Karpas-422 (cell line): ENCODE results near the gene FAM20C. TPM values are rescaled to one million over a fixed set of nuclear protein-coding genes. Genes with fewer than 3 reads are reported as not detected.

Experiments
- DNase-seq: peaks from one replicate; pipeline ENCODE4 v3.0.0-alpha.2; 2015
- H2AFZ ChIP-seq: fragments of 200-600 bp; sonication (generic); 2 replicates; pipeline ENCODE4 v1.6.1; 2014; ENCODE audit warnings: antibody characterized with exemption, low read length, mixed read lengths
- H3K27ac ChIP-seq: fragments of 200-600 bp; sonication (generic); 2 replicates; pipeline ENCODE4 v1.5.1; 2014; ENCODE audit warnings: mild to moderate bottlenecking, low read length, moderate library complexity
- H3K27me3 ChIP-seq: fragments of 200-600 bp; sonication (generic); 2 replicates; pipeline ENCODE4 v1.6.1; 2014; ENCODE audit warnings: low read length, mixed read lengths
- H3K36me3 ChIP-seq: fragments of 200-600 bp; sonication (generic); 2 replicates; pipeline ENCODE4 v1.6.1; 2014; ENCODE audit warnings: low read length, mixed read lengths; ENCODE audit not compliant: insufficient read depth
- H3K4me1 ChIP-seq: fragments of 200-600 bp; sonication (generic); 2 replicates; pipeline ENCODE4 v1.6.1; 2014; ENCODE audit warnings: mild to moderate bottlenecking, low read length, mixed read lengths
- H3K4me2 ChIP-seq: fragments of 200-600 bp; sonication (generic); 2 replicates; pipeline ENCODE4 v1.6.1; 2014; ENCODE audit warnings: low read length, low read depth, mild to moderate bottlenecking; ENCODE audit not compliant: poor library complexity, severe bottlenecking
- H3K4me3 ChIP-seq: fragments of 200-600 bp; sonication (generic); 2 replicates; pipeline ENCODE4 v1.5.1; 2014; ENCODE audit warnings: mild to moderate bottlenecking, antibody characterized with exemption, low read length, mixed read lengths
- H3K79me2 ChIP-seq: fragments of 200-600 bp; sonication (generic); 2 replicates; pipeline ENCODE4 v1.6.1; 2014; ENCODE audit warnings: mild to moderate bottlenecking, low read length, mixed read lengths
- H3K9ac ChIP-seq: fragments of 200-600 bp; sonication (generic); 2 replicates; pipeline ENCODE4 v1.6.0; 2014; ENCODE audit warnings: low read length
- H3K9me2 ChIP-seq: fragments of 200-600 bp; sonication (generic), shearing (Covaris generic); replicated peaks from 2 replicates; pipeline ENCODE4 v1.6.0; 2014; ENCODE audit warnings: mild to moderate bottlenecking, low read length, moderate library complexity; ENCODE audit not compliant: insufficient read depth
- H3K9me3 ChIP-seq: fragments of 300-700, 200-600 bp; sonication (generic); 2 replicates; pipeline ENCODE4 v1.6.1; 2014; ENCODE audit warnings: low read length, mixed read lengths
- H4K20me1 ChIP-seq: fragments of 200-600 bp; sonication (generic); 2 replicates; pipeline ENCODE4 v1.6.1; 2014; ENCODE audit warnings: mild to moderate bottlenecking, antibody characterized with exemption, low read length, low read depth; ENCODE audit not compliant: insufficient read depth
- total RNA-seq: library from RNA; depleted of rRNA; stranded (reverse); fragments of >200 nt; shearing (Covaris generic); gene quantifications from 2 replicates; pipeline ENCODE4 v1.2.3, GENCODE V29; 2014; ENCODE audit warnings: low replicate concordance

The FAM20C gene
- total RNA-seq, 1 experiment from 2014 or later = not detected

- Histone ChIP-seq H3K4me2 (no peak overlapping the region), H3K36me3 (no peaks in the 10 kb centered on the region)
Measured at GRCh38 chr7:191105-191980, 1.0 kb upstream of the FAM20C start.

GRCh38 chr7:192701-193480 lies 520 bp downstream of the FAM20C start:
- H3K27ac ChIP-seq = no peak overlapping the region
- H2AFZ ChIP-seq = no peak overlapping the region
- no peaks in the 10 kb centered on the region for H3K27me3 ChIP-seq
- no peak overlapping the region for H3K4me3 ChIP-seq
- H3K4me1 ChIP-seq = no peaks in the 10 kb centered on the region
- H3K9ac ChIP-seq = no peak overlapping the region
- no peak overlapping the region for H3K4me2 ChIP-seq
- no peaks in the 10 kb centered on the region for H3K9me3 ChIP-seq
- H3K79me2 ChIP-seq = no peaks in the 10 kb centered on the region
- no peaks in the 10 kb centered on the region for H4K20me1 ChIP-seq
- H3K36me3 ChIP-seq = no peaks in the 10 kb centered on the region
- H3K9me2 ChIP-seq = no peaks in the 10 kb centered on the region
- no peak for DNase-seq

More at GRCh38 chr7:191105-191980, 1.0 kb upstream of the FAM20C start:
- H3K79me2 ChIP-seq = no peaks in the 10 kb centered on the region
- no peak overlapping the region for H2AFZ ChIP-seq
- H3K9ac ChIP-seq = no peak overlapping the region
- H4K20me1 ChIP-seq = no peaks in the 10 kb centered on the region
- H3K27ac ChIP-seq = no peak overlapping the region
- H3K27me3 ChIP-seq = no peaks in the 10 kb centered on the region
- H3K4me1 ChIP-seq = no peaks in the 10 kb centered on the region
- no peak overlapping the region for H3K4me3 ChIP-seq
- H3K9me3 ChIP-seq = no peaks in the 10 kb centered on the region
- DNase-seq = no peak
- H3K9me2 ChIP-seq = no peaks in the 10 kb centered on the region

DNA sequence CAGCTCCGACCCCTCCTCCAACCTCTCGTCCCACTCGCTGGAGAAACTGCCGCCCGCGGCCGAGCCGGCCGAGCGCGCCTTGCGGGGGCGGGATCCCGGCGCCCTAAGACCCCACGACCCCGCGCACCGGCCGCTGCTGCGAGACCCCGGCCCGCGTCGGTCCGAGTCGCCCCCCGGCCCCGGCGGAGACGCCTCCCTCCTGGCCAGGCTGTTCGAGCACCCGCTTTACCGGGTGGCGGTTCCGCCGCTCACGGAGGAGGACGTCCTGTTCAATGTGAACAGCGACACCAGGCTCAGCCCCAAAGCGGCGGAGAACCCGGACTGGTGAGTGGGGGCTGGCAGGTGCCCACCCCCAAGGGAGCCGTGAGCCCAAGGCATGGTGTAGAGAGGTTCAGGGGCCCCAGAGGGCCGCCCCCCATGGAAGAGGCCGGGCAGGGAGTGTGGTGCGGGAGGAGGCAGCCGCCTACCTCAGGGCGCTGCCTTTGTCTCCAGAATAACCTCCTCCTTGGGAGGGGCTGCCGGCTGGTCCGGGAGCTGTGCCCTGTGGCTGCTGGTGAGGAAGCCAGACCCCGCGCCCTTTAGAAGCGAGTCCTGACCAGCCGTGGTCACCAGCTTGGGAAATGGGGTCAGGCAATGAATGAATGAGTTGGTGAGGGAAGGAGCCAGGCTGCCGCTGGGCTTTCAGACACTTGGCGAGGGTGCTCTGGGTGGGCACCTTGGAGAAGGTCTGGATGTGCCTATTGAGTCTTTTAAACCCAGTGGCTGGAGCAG lies 1.3 kb downstream of the FAM20C start:
- no peaks in the 10 kb centered on the region for H3K79me2 ChIP-seq
- no peak overlapping the region for H3K4me2 ChIP-seq
- no peaks in the 10 kb centered on the region for H3K36me3 ChIP-seq

GRCh38 chr7:194252-195009 lies 2.1 kb downstream of the FAM20C start:
- Histone ChIP-seq H3K9ac (no peak overlapping the region), H3K79me2 (no peaks in the 10 kb centered on the region), H3K9me3 (no peaks in the 10 kb centered on the region), H3K27me3 (no peaks in the 10 kb centered on the region), H2AFZ (no peak overlapping the region), H3K27ac (no peak overlapping the region), H3K4me3 (no peak overlapping the region), H3K4me1 (no peaks in the 10 kb centered on the region), H3K9me2 (no peaks in the 10 kb centered on the region), H3K4me2 (no peak overlapping the region), H3K36me3 (no peaks in the 10 kb centered on the region), H4K20me1 (no peaks in the 10 kb centered on the region)
- DNase-seq = no peak

More for the DNA sequence above, 1.3 kb downstream of the FAM20C start:
- no peaks in the 10 kb centered on the region for H3K4me1 ChIP-seq
- no peak overlapping the region for H3K4me3 ChIP-seq
- H4K20me1 ChIP-seq = no peaks in the 10 kb centered on the region
- H3K9ac ChIP-seq = no peak overlapping the region
- H3K27me3 ChIP-seq = no peaks in the 10 kb centered on the region
- no peak overlapping the region for H3K27ac ChIP-seq
- H2AFZ ChIP-seq = no peak overlapping the region
- H3K9me3 ChIP-seq = no peaks in the 10 kb centered on the region
- no peak for DNase-seq
- H3K9me2 ChIP-seq = no peaks in the 10 kb centered on the region

DNA sequence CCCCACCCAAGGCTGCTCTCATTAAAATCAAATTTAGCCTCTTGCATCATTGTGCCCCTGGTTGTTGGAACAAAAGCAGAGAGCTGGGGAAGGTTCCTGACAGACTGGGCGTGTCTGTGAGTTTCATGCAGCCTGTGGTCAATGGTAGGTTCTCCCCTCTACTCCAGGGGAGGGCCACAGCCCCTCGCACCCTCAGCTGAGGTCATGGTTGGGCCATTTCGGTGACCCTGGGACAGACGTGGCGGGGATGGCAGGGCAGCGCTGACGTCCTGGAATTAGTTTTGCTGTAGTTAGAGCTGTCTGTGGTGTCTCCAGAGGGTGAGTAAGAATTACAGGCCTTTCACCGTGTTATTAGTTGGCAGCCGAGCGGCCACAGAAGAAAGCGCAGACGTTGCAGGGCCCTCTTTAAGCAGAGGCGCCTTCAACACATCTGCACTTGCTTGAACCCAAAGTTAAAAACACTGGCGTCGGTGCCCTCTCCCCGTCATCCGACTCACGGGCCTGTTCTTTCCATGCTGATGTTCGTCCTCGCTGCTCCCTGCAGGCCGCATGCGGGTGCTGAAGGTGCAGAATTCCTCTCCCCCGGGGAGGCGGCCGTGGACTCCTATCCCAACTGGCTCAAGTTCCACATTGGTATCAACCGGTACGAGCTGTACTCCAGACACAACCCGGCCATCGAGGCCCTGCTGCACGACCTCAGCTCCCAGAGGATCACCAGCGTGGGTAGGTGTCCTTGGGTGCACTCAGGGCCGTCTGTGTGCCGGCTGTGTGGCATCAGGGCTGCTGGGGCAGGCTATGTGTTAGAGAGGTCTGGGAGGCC lies 2.8 kb downstream of the FAM20C start:
- no peaks in the 10 kb centered on the region for H3K9me2 ChIP-seq
- H2AFZ ChIP-seq = no peak overlapping the region
- H3K4me3 ChIP-seq = no peak overlapping the region
- H3K27me3 ChIP-seq = no peaks in the 10 kb centered on the region
- no peak for DNase-seq
- H3K27ac ChIP-seq = no peak overlapping the region
- H3K79me2 ChIP-seq = no peaks in the 10 kb centered on the region
- H3K4me2 ChIP-seq = no peak overlapping the region
- no peaks in the 10 kb centered on the region for H3K9me3 ChIP-seq
- H3K4me1 ChIP-seq = no peaks in the 10 kb centered on the region
- no peak overlapping the region for H3K9ac ChIP-seq
- H4K20me1 ChIP-seq = no peaks in the 10 kb centered on the region
- H3K36me3 ChIP-seq = no peaks in the 10 kb centered on the region

GRCh38 chr7:195830-196128 lies 3.4 kb downstream of the FAM20C start:
- H3K27me3 ChIP-seq = no peaks in the 10 kb centered on the region
- H3K27ac ChIP-seq = no peak overlapping the region
- no peaks in the 10 kb centered on the region for H3K9me3 ChIP-seq
- no peaks in the 10 kb centered on the region for H4K20me1 ChIP-seq
- H3K4me3 ChIP-seq = no peak overlapping the region
- no peaks in the 10 kb centered on the region for H3K9me2 ChIP-seq
- DNase-seq = no peak
- H3K4me2 ChIP-seq = no peak overlapping the region
- H2AFZ ChIP-seq = no peak overlapping the region
- no peak overlapping the region for H3K9ac ChIP-seq
- no peaks in the 10 kb centered on the region for H3K4me1 ChIP-seq
- no peaks in the 10 kb centered on the region for H3K36me3 ChIP-seq
- H3K79me2 ChIP-seq = no peaks in the 10 kb centered on the region

GRCh38 chr7:196283-196682 lies 3.9 kb downstream of the FAM20C start:
- Histone ChIP-seq H3K4me3 (no peak overlapping the region), H3K9me2 (no peaks in the 10 kb centered on the region), H3K36me3 (no peaks in the 10 kb centered on the region), H3K9ac (no peak overlapping the region), H3K4me1 (no peaks in the 10 kb centered on the region), H3K79me2 (no peaks in the 10 kb centered on the region), H3K27ac (no peak overlapping the region), H3K4me2 (no peak overlapping the region), H4K20me1 (no peaks in the 10 kb centered on the region), H2AFZ (no peak overlapping the region), H3K27me3 (no peaks in the 10 kb centered on the region), H3K9me3 (no peaks in the 10 kb centered on the region)
- no peak for DNase-seq
